A549 (cell line): ENCODE results near the gene STN1.
A peak's percentile ranks its signal among the peaks of the same experiment; 100 is the strongest.

Experiments used
- EP300 ChIP-seq, 2 experiments: fragments of >200 bp; sonication (Bioruptor Twin); formaldehyde crosslinking; IDR thresholded peaks; 2 replicates in 1 of 2; 3 replicates in 1 of 2; pipeline ENCODE4 v1.6.1; 2016 to 2017
- ESRRA ChIP-seq: fragments of 150-350 bp; IDR thresholded peaks from 2 replicates; pipeline ENCODE4 v1.6.1; 2014; ENCODE audit warnings: mild to moderate bottlenecking, low read length, borderline replicate concordance
- HOXB5 ChIP-seq: fragments of 250-450 bp; sonication (Bioruptor Pico); IDR thresholded peaks from 2 replicates; pipeline ENCODE4 v1.5.0; 2020; ENCODE audit warnings: mild to moderate bottlenecking, moderate library complexity
- KDM1A ChIP-seq: fragments of 200-600 bp; sonication (generic); IDR thresholded peaks from 2 replicates; pipeline ENCODE4 v1.6.1; 2016; ENCODE audit warnings: low read depth, mild to moderate bottlenecking
- MYC ChIP-seq: IDR thresholded peaks from 2 replicates; pipeline ENCODE4 v1.6.1; 2012; ENCODE audit warnings: mild to moderate bottlenecking, inconsistent platforms, low read length, improper control_type of control experiment, borderline replicate concordance
- POLR2A ChIP-seq: IDR thresholded peaks from 2 replicates; pipeline ENCODE4 v1.6.1; 2012; ENCODE audit warnings: mild to moderate bottlenecking, low read length
- RAD21 ChIP-seq, 2 experiments: fragments of >200 bp in 1 of 2; sonication (Bioruptor Twin) in 1 of 2; formaldehyde crosslinking in 1 of 2; IDR thresholded peaks in 1 of 2; conservative IDR thresholded peaks in 1 of 2; 2 replicates in 1 of 2; 3 replicates in 1 of 2; pipeline ENCODE4 v1.6.1; 2012 to 2018; ENCODE audit warnings: inconsistent platforms in 1 of 2
- SMC3 ChIP-seq: fragments of >200 bp; sonication (Bioruptor Twin); formaldehyde crosslinking; IDR thresholded peaks from 3 replicates; pipeline ENCODE4 v1.6.1; 2018; ENCODE audit warnings: inconsistent platforms
- SREBF2 ChIP-seq: fragments of 450-650 bp; IDR thresholded peaks from 2 replicates; pipeline ENCODE4 v1.6.1; 2014; ENCODE audit warnings: mild to moderate bottlenecking, moderate library complexity
- TFCP2L1 ChIP-seq: fragments of 250-450 bp; sonication (Bioruptor Pico); IDR thresholded peaks from 2 replicates; pipeline ENCODE4 v1.5.0; 2021; ENCODE audit warnings: mild to moderate bottlenecking
- TF ChIP-seq, protein P1 (sequence below): IDR thresholded peaks from 2 replicates; pipeline ENCODE4 v1.6.1; 2012
- TF ChIP-seq, protein P2 (sequence below): IDR thresholded peaks from 2 replicates; pipeline ENCODE4 v1.6.1; 2012; ENCODE audit warnings: low read depth, borderline replicate concordance
- TF ChIP-seq, protein P3 (sequence below): fragments of >200 bp; sonication (Bioruptor Twin); formaldehyde crosslinking; IDR thresholded peaks from 3 replicates; pipeline ENCODE4 v1.5.1; 2016

DNA sequence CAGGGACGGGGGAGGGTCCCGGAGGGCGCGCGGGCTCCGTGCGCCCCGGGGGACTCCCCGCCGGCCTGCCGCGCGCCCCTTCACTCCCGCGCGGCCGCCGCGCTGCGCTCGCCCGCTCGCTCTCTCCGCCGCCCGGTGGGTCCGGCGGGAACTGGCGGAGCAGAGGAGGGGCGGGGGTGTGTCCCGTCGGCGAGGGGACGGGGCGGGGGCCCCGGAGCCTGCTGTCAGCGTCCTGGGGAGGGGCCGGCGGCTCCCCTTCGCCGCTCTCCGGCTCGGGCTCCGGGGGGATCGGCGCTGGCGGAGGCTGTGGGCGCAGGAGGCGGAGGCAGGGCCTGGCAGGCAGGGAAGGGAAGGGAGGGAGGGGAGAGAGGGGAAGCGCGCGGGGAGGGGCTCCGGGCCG is 62.6 kb downstream of the STN1 start, which contains the start of gene SH3PXD2A:
- no peak for TF ChIP-seq RAD21 (conservative IDR thresholded peaks at IDR 0.05 in 1 of 2, IDR thresholded peaks at IDR 0.05 in 1 of 2)
- TF ChIP-seq SREBF2: no peak
- TF ChIP-seq ESRRA: no peak
- TF ChIP-seq, protein P1, sequence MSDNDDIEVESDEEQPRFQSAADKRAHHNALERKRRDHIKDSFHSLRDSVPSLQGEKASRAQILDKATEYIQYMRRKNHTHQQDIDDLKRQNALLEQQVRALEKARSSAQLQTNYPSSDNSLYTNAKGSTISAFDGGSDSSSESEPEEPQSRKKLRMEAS: no peak
- TF ChIP-seq, protein P2, sequence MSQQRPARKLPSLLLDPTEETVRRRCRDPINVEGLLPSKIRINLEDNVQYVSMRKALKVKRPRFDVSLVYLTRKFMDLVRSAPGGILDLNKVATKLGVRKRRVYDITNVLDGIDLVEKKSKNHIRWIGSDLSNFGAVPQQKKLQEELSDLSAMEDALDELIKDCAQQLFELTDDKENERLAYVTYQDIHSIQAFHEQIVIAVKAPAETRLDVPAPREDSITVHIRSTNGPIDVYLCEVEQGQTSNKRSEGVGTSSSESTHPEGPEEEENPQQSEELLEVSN: no peak
- TF ChIP-seq, protein P3, sequence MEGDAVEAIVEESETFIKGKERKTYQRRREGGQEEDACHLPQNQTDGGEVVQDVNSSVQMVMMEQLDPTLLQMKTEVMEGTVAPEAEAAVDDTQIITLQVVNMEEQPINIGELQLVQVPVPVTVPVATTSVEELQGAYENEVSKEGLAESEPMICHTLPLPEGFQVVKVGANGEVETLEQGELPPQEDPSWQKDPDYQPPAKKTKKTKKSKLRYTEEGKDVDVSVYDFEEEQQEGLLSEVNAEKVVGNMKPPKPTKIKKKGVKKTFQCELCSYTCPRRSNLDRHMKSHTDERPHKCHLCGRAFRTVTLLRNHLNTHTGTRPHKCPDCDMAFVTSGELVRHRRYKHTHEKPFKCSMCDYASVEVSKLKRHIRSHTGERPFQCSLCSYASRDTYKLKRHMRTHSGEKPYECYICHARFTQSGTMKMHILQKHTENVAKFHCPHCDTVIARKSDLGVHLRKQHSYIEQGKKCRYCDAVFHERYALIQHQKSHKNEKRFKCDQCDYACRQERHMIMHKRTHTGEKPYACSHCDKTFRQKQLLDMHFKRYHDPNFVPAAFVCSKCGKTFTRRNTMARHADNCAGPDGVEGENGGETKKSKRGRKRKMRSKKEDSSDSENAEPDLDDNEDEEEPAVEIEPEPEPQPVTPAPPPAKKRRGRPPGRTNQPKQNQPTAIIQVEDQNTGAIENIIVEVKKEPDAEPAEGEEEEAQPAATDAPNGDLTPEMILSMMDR: no peak; the same call in 1 of the 3 replicates
- no peak for TF ChIP-seq POLR2A
- no peak for TF ChIP-seq KDM1A
- no peak for TF ChIP-seq HOXB5 (CRISPR knock-in tag)
- no peak for TF ChIP-seq EP300 (IDR thresholded peaks at IDR 0.05)
- no peak for TF ChIP-seq MYC
- no peak for TF ChIP-seq TFCP2L1 (CRISPR knock-in tag)
- TF ChIP-seq SMC3: peak; percentile 44; the same call in 2 of the 3 replicates
